Activated CD4-positive, alpha-beta memory T cell treated with anti-CD3 and anti-CD28 coated beads for 36 hours (primary cell): ENCODE results near the gene CD46. TPM values are rescaled to one million over a fixed set of nuclear protein-coding genes. Genes with fewer than 3 reads are reported as not detected.

Source experiments
- CTCF ChIA-PET: fragments of 350-600 bp; sonication (Branson Sonifier 250); formaldehyde crosslinking; loops from one replicate; lab custom pipeline; 2021; ENCODE audit warnings: antibody characterized with exemption, inconsistent platforms; lab: Charles Lee
- POLR2A ChIA-PET: fragments of 350-600 bp; sonication (Branson Sonifier 250); formaldehyde crosslinking; loops from one replicate; lab custom pipeline; 2021; ENCODE audit warnings: antibody characterized with exemption; lab: Charles Lee
- DNase-seq: peaks from one replicate; pipeline ENCODE4 v3.0.0-alpha.2; 2020
- H3K27ac Mint-ChIP-seq: one replicate; pipeline ENCODE4 v1.8.0; 2021; ENCODE audit warnings: mixed read lengths
- H3K27me3 Mint-ChIP-seq: one replicate; pipeline ENCODE4 v1.8.0; 2021; ENCODE audit warnings: mixed read lengths
- H3K36me3 Mint-ChIP-seq: one replicate; pipeline ENCODE4 v1.8.0; 2021; ENCODE audit warnings: mixed read lengths
- H3K4me1 Mint-ChIP-seq: one replicate; pipeline ENCODE4 v1.8.0; 2021; ENCODE audit warnings: low read depth, mixed read lengths
- H3K4me3 Mint-ChIP-seq: one replicate; pipeline ENCODE4 v1.8.0; 2021; ENCODE audit warnings: mild to moderate bottlenecking, mixed read lengths
- H3K9me3 Mint-ChIP-seq: one replicate; pipeline ENCODE4 v1.8.0; 2021; ENCODE audit warnings: mixed read lengths
- intact Hi-C: fragments of 100-400 bp; cut with micrococcal nuclease; formaldehyde crosslinking; loops from one replicate; pipeline ENCODE4 v1.15.1; 2023
- total RNA-seq, 2 experiments: library from RNA; stranded (reverse); gene quantifications; one replicate each; pipeline ENCODE4 v1.2.3, GENCODE V29; 2021

The CD46 gene
- total RNA-seq, 2 experiments from 2014 or later: 94.6 to 96.9 TPM

GRCh38 chr1:207803678-207804077 is 51.8 kb downstream of the CD46 start:
- Mint-ChIP-seq H3K4me1 (peaks cover 40% of the 10 kb centered on the region), H3K36me3 (peaks cover 35% of the 10 kb centered on the region), H3K4me3 (no peak overlapping the region), H3K27me3 (no peaks in the 10 kb centered on the region), H3K27ac (no peak overlapping the region), H3K9me3 (no peaks in the 10 kb centered on the region)
- intact Hi-C loops: no loop called here
- ChIA-PET POLR2A (no interaction called here), CTCF (interaction anchor here (1.1 to 2.3 kb wide), 2 partner anchors 20 to 159 kb away, joined by 3 to 5 read pairs; no protein-coding TSS in a partner anchor)
- DNase-seq: no peak

DNA sequence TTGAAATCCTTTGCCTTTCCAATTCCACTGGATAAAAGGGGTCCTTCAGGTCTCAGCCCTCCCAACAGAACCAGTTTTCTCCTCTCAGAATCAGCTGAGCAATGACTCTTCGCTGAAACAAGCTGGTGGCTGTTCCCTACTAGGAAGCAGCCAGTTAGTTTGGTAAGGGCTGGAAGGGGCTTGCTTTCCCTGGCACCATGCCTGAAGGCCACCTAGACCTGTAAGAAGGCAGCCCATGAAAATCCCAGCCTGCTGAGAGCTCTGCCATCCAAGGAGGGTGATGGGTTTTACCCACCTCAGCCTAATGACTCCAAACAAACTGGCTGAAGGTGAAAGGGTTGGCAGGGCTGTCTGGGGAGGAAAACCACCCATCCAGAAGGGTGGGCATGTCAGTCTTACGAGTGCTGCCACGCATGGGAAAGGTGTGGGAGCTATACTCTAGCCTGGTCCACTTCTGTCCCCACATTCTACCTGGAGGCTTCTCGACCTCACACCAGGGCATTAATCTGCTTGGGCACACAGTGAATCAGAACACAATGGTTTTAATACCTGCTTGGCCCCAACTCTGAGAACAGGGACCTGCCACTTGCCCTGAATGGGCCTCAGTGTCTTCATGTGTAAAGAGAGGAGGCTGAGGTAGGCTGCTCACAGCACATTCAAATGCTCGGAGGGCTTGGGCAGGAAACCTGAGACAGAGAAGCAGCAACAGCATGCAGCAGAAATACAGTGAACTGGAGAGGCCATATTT is 53.0 kb downstream of the CD46 start:
- ChIA-PET POLR2A (no interaction called here), CTCF (interaction anchor here (0.7 to 1.9 kb wide), 2 partner anchors 25 to 64 kb away, joined by 3 to 6 read pairs; no protein-coding TSS in a partner anchor)
- Mint-ChIP-seq H3K9me3 (no peaks in the 10 kb centered on the region), H3K4me1 (peaks cover 39% of the 10 kb centered on the region), H3K36me3 (peaks cover 46% of the 10 kb centered on the region), H3K27me3 (no peaks in the 10 kb centered on the region), H3K27ac (no peak overlapping the region), H3K4me3 (no peak overlapping the region)
- intact Hi-C loops: no loop called here
- no peak for DNase-seq

DNA sequence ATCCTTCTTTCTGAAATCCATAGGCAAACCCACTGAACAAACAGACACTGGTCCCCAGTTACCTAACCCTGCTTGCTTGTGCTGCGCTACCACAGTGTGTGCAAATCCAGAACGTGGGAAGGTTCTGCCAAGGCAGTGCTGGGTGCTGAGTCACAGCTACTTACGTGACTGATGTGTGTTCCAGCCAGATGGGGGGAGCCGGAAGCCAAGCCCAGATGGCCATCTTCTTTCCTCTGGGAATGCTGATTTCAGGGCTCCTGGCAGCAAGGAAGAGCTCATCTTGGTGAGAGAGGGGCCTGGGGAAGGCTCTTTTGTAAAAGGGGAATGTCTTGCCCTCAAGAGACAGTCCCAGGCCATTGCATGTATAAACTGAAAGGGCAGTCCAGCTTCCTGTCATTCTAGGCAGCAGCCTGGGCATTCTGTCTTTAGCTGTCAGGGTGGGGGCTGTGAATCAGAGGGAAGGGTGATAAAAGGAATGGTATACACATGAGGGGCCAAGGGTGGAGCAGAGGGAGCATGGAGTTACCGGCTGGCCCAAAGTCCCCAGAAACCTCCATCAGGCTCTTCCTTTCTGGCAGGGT is 54.1 kb downstream of the CD46 start:
- ChIA-PET POLR2A (interaction anchor here (0.8 kb wide), 1 partner anchor 494 kb away, joined by 3 read pairs; no protein-coding TSS in a partner anchor), CTCF (interaction anchor here (1.5 to 1.9 kb wide), 2 partner anchors 9 to 63 kb away, joined by 6 to 9 read pairs; no protein-coding TSS in a partner anchor)

GRCh38 chr1:207806531-207807325 is 54.9 kb downstream of the CD46 start:
- Mint-ChIP-seq H3K4me3 (no peak overlapping the region), H3K36me3 (peaks cover 51% of the 10 kb centered on the region), H3K4me1 (peaks cover 44% of the 10 kb centered on the region), H3K27me3 (no peaks in the 10 kb centered on the region), H3K27ac (peak overlapping the region; percentile 48), H3K9me3 (no peaks in the 10 kb centered on the region)
- POLR2A ChIA-PET: interaction anchor here (0.6 to 1.2 kb wide), 3 partner anchors 9 to 495 kb away, joined by 3 read pairs; no protein-coding TSS in a partner anchor
- intact Hi-C loops: no loop called here
- CTCF ChIA-PET: interaction anchor here (1.5 to 1.9 kb wide), 3 partner anchors 9 to 78 kb away, joined by 6 to 9 read pairs (median 7); no protein-coding TSS in a partner anchor
- no peak for DNase-seq

More for the DNA sequence above, 54.1 kb downstream of the CD46 start:
- H3K4me1 Mint-ChIP-seq: peaks cover 42% of the 10 kb centered on the region
- H3K4me3 Mint-ChIP-seq: no peak overlapping the region
- H3K9me3 Mint-ChIP-seq: no peaks in the 10 kb centered on the region
- H3K27ac Mint-ChIP-seq: peak overlapping the region; percentile 48
- H3K27me3 Mint-ChIP-seq: no peaks in the 10 kb centered on the region
- peaks cover 53% of the 10 kb centered on the region for H3K36me3 Mint-ChIP-seq
- intact Hi-C loops: no loop called here
- DNase-seq: no peak

- intact Hi-C loops: no loop called here
- peak overlapping the region; percentile 48 for H3K27ac Mint-ChIP-seq
- no peak overlapping the region for H3K4me3 Mint-ChIP-seq
- CTCF ChIA-PET: interaction anchor here (1.6 kb wide), 1 partner anchor 77 kb away, joined by 7 read pairs; no protein-coding TSS in a partner anchor
- H3K36me3 Mint-ChIP-seq: peaks cover 56% of the 10 kb centered on the region
- H3K4me1 Mint-ChIP-seq: peaks cover 50% of the 10 kb centered on the region
- POLR2A ChIA-PET: interaction anchor here (1.2 kb wide), 1 partner anchor 10 kb away, joined by 3 read pairs; no protein-coding TSS in a partner anchor
- no peaks in the 10 kb centered on the region for H3K9me3 Mint-ChIP-seq
- H3K27me3 Mint-ChIP-seq: no peaks in the 10 kb centered on the region
- DNase-seq: no peak
Measured at GRCh38 chr1:207807326-207807689, 55.5 kb downstream of the CD46 start.

- Mint-ChIP-seq H3K4me3 (no peak overlapping the region), H3K27me3 (no peaks in the 10 kb centered on the region), H3K9me3 (no peaks in the 10 kb centered on the region), H3K36me3 (peaks cover 56% of the 10 kb centered on the region), H3K27ac (peak overlapping the region; percentile 74), H3K4me1 (peaks cover 50% of the 10 kb centered on the region)
- DNase-seq: no peak
- intact Hi-C loops: no loop called here
- ChIA-PET CTCF (interaction anchor here (1.6 to 1.9 kb wide), 2 partner anchors 10 to 77 kb away, joined by 7 to 10 read pairs; no protein-coding TSS in a partner anchor), POLR2A (interaction anchor here (1.2 kb wide), 1 partner anchor 10 kb away, joined by 3 read pairs; no protein-coding TSS in a partner anchor)
Measured at GRCh38 chr1:207807690-207808321, 56.0 kb downstream of the CD46 start.

- H3K4me3 Mint-ChIP-seq: no peak overlapping the region
- DNase-seq: no peak
- CTCF ChIA-PET: interaction anchor here (1.9 kb wide), 1 partner anchor 11 kb away, joined by 10 read pairs; no protein-coding TSS in a partner anchor
- H3K27me3 Mint-ChIP-seq: no peaks in the 10 kb centered on the region
- intact Hi-C loops: no loop called here
- H3K36me3 Mint-ChIP-seq: peaks cover 56% of the 10 kb centered on the region
- H3K27ac Mint-ChIP-seq: peak overlapping the region; percentile 74
- POLR2A ChIA-PET: no interaction called here
- H3K9me3 Mint-ChIP-seq: no peaks in the 10 kb centered on the region
- H3K4me1 Mint-ChIP-seq: peaks cover 56% of the 10 kb centered on the region
Measured at GRCh38 chr1:207808322-207808705, 56.5 kb downstream of the CD46 start.

DNA sequence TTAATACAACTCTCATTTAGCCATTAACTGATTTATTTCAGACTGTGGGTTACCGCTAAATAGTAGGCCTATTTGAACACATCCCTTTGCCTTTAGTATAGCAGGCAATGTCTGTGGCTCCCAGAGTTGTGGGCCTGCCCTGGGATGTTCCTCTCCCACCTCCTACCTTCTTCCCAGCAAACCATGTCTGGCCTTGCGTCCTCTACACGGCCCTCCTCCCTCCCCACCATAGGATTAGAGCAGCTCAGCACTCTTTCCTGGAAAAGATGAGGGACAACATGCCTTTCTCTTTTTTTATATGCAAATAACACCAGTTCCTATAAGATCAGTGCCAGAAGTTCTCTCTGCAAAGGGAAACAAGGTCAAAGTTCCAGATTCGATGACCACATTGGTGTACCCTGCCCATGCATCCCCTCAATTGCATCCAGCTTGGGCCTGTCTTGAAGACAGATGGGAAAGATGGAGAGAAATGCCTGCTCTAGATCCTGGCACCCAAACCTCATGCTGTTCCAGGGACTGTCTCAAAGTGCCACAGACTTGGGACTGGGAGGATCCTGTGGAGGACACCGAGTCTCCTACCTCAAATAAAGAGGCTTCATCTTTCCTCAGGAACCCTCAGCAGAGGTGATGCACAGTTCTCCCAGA is 57.2 kb downstream of the CD46 start:
- H3K4me1 Mint-ChIP-seq: peaks cover 63% of the 10 kb centered on the region
- no peaks in the 10 kb centered on the region for H3K9me3 Mint-ChIP-seq
- ChIA-PET POLR2A (no interaction called here), CTCF (interaction anchor here (1.9 kb wide), 1 partner anchor 12 kb away, joined by 10 read pairs; no protein-coding TSS in a partner anchor)
- H3K4me3 Mint-ChIP-seq: no peak overlapping the region
- H3K27me3 Mint-ChIP-seq: no peaks in the 10 kb centered on the region
- intact Hi-C loops: no loop called here
- DNase-seq: no peak
- H3K36me3 Mint-ChIP-seq: peaks cover 63% of the 10 kb centered on the region
- peak overlapping the region; percentile 68 for H3K27ac Mint-ChIP-seq

DNA sequence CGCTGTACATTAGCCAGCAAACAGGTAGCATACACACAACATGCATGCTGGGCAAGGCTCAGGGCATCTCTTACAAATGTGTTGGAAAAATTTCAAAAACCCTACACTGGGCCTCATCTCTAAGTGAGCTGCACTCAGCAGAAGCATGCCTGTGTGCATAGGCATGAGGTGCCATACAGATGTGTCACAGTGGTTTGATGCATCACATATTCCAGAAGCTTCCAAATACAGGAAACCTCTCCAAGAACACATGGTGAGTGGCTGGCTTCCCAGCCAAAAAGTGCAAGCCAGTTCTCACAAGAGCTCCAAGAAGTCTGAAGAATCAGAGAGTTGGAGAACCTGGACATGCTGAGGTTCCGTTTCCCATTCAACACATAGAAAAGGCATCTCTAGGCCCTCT is 58.3 kb downstream of the CD46 start:
- ChIA-PET CTCF (interaction anchor here (1.5 to 3.2 kb wide), 5 partner anchors 13 to 153 kb away, joined by 6 to 23 read pairs (median 17); no protein-coding TSS in a partner anchor), POLR2A (no interaction called here)
- Mint-ChIP-seq H3K4me1 (peaks cover 74% of the 10 kb centered on the region), H3K27me3 (no peaks in the 10 kb centered on the region), H3K9me3 (no peaks in the 10 kb centered on the region), H3K27ac (peak overlapping the region; percentile 64), H3K36me3 (peaks cover 69% of the 10 kb centered on the region), H3K4me3 (no peak overlapping the region)
- intact Hi-C loops: no loop called here
- DNase-seq: no peak

- POLR2A ChIA-PET: interaction anchor here (2.0 kb wide), 1 partner anchor 13 kb away, joined by 5 read pairs; no protein-coding TSS in a partner anchor
- Mint-ChIP-seq H3K27me3 (no peaks in the 10 kb centered on the region), H3K4me3 (no peak overlapping the region), H3K27ac (peak overlapping the region; percentile 63), H3K36me3 (peaks cover 70% of the 10 kb centered on the region), H3K9me3 (no peaks in the 10 kb centered on the region), H3K4me1 (peaks cover 80% of the 10 kb centered on the region)
- DNase-seq: no peak
- CTCF ChIA-PET: interaction anchor here (1.5 to 3.2 kb wide), 7 partner anchors 13 to 153 kb away, joined by 6 to 23 read pairs (median 15); no protein-coding TSS in a partner anchor
- intact Hi-C loops: no loop called here
Measured at GRCh38 chr1:207810606-207811295, 58.9 kb downstream of the CD46 start.
